HEK293 (cell line): ENCODE results near the gene ZNF674.

Experiments used
- ZNF555 ChIP-seq: fragments of 450-650 bp; formaldehyde crosslinking; conservative IDR thresholded peaks from 2 replicates; pipeline ENCODE4 v1.5.1; 2017; ENCODE audit warnings: missing biosample characterization, mild to moderate bottlenecking, missing genetic modification characterization, inconsistent platforms
- TF ChIP-seq, protein P1 (sequence below): fragments of 450-650 bp; formaldehyde crosslinking; IDR thresholded peaks from 2 replicates; pipeline ENCODE4 v1.5.1; 2016; ENCODE audit warnings: missing biosample characterization, missing genetic modification characterization
- TF ChIP-seq, protein P2 (sequence below): fragments of 450-650 bp; formaldehyde crosslinking; IDR thresholded peaks from 2 replicates; pipeline ENCODE4 v1.5.1; 2016; ENCODE audit warnings: missing biosample characterization, missing genetic modification characterization

DNA sequence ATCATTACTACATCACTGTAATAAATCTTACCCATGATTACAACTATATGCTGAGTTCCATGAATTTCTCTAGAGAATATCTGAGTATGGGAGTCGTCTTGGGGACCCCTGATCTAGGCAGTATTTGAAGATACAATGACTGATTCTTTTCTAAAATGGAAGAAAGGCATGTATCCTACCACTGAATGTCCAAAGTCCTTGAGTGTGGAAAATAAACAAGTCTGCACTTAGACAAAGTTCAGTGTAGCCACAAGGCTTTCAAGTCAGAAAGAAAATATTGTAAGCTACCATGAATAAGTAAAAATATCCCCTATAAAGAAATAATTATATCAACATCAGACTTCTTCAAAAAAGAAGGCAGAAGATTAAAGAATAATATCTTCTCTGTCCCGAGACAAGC is 42.4 kb downstream of the ZNF674 start:
- TF ChIP-seq, protein P1, sequence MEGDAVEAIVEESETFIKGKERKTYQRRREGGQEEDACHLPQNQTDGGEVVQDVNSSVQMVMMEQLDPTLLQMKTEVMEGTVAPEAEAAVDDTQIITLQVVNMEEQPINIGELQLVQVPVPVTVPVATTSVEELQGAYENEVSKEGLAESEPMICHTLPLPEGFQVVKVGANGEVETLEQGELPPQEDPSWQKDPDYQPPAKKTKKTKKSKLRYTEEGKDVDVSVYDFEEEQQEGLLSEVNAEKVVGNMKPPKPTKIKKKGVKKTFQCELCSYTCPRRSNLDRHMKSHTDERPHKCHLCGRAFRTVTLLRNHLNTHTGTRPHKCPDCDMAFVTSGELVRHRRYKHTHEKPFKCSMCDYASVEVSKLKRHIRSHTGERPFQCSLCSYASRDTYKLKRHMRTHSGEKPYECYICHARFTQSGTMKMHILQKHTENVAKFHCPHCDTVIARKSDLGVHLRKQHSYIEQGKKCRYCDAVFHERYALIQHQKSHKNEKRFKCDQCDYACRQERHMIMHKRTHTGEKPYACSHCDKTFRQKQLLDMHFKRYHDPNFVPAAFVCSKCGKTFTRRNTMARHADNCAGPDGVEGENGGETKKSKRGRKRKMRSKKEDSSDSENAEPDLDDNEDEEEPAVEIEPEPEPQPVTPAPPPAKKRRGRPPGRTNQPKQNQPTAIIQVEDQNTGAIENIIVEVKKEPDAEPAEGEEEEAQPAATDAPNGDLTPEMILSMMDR (tag by site-specific recombination): no peak
- TF ChIP-seq ZNF555: no peak
- TF ChIP-seq, protein P2, sequence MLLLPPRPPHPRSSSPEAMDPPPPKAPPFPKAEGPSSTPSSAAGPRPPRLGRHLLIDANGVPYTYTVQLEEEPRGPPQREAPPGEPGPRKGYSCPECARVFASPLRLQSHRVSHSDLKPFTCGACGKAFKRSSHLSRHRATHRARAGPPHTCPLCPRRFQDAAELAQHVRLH (tag by site-specific recombination): no peak
